ENCODE measurements around the gene F11R.

DNA sequence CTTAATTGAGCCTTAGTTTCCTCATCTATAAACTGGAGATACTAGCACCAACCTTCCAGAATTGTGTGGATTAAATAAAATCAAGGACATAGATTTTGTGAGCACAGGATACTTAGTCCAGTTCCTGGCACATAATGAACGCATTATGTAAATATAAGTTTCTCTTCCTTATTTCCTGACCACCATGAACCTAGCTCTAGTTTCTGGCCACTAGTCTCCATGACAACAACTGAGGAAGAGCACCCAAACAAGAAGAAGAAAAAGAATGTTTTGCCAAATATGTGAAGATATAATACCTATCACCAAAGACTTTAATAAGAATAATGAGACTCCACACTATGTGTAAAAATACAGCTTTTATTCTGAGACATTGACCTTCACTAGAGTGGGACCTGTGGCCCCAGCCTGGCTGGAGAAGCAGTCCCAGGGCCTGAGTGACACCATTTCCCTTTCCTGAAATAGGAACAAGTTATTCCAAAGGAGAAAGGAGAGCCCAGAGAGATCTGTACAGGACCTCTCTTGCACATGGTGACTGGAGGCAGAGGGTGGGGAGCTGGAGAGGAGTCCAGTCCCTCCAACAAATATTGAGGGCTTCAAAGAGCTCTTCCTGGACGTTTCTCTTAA is 25.8 kb upstream of the F11R start:
- TF ChIP-seq POLR2AphosphoS5 (IDR thresholded peaks at IDR 0.05; ENCODE audit: low read depth, low read length) (no peak), TAF1 (IDR thresholded peaks at IDR 0.05; ENCODE audit: borderline replicate concordance, insufficient read depth, low read length) (no peak), SIN3A (IDR thresholded peaks at IDR 0.05; ENCODE audit: borderline replicate concordance, insufficient read depth, low read length) (no peak)
- TF ChIP-seq, protein P1, sequence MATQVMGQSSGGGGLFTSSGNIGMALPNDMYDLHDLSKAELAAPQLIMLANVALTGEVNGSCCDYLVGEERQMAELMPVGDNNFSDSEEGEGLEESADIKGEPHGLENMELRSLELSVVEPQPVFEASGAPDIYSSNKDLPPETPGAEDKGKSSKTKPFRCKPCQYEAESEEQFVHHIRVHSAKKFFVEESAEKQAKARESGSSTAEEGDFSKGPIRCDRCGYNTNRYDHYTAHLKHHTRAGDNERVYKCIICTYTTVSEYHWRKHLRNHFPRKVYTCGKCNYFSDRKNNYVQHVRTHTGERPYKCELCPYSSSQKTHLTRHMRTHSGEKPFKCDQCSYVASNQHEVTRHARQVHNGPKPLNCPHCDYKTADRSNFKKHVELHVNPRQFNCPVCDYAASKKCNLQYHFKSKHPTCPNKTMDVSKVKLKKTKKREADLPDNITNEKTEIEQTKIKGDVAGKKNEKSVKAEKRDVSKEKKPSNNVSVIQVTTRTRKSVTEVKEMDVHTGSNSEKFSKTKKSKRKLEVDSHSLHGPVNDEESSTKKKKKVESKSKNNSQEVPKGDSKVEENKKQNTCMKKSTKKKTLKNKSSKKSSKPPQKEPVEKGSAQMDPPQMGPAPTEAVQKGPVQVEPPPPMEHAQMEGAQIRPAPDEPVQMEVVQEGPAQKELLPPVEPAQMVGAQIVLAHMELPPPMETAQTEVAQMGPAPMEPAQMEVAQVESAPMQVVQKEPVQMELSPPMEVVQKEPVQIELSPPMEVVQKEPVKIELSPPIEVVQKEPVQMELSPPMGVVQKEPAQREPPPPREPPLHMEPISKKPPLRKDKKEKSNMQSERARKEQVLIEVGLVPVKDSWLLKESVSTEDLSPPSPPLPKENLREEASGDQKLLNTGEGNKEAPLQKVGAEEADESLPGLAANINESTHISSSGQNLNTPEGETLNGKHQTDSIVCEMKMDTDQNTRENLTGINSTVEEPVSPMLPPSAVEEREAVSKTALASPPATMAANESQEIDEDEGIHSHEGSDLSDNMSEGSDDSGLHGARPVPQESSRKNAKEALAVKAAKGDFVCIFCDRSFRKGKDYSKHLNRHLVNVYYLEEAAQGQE (IDR thresholded peaks at IDR 0.05; ENCODE audit: insufficient read depth in 1 of 2, low read depth in 2 of 2, low read length in 2 of 2): no peak

Measured in PFSK-1 (cell line).